MM.1S (cell line): ENCODE measurements around the gene UPK1A.

ENCODE experiments used
- DNase-seq: peaks from one replicate; pipeline ENCODE4 v3.0.0-alpha.2; 2015
- H2AFZ ChIP-seq: fragments of 300-600 bp; sonication (generic); 2 replicates; pipeline ENCODE4 v1.6.0; 2016; ENCODE audit warnings: antibody characterized with exemption, low read length
- H3F3A ChIP-seq: fragments of 300-600 bp; sonication (generic); 2 replicates; pipeline ENCODE4 v1.6.1; 2016; ENCODE audit warnings: mild to moderate bottlenecking, antibody characterized with exemption, low read length, moderate library complexity, mixed read lengths; ENCODE audit not compliant: insufficient read depth
- H3K27ac ChIP-seq: fragments of 300-600 bp; sonication (generic); 2 replicates; pipeline ENCODE4 v1.5.1; 2016; ENCODE audit warnings: mild to moderate bottlenecking, low read length
- H3K27me3 ChIP-seq: fragments of 300-600 bp; sonication (generic); replicated peaks from 2 replicates; pipeline ENCODE4 v1.6.0; 2016; ENCODE audit warnings: low read length; ENCODE audit not compliant: insufficient read depth
- H3K36me3 ChIP-seq: fragments of 300-600 bp; sonication (generic); replicated peaks from 2 replicates; pipeline ENCODE4 v1.6.1; 2016; ENCODE audit warnings: mild to moderate bottlenecking, low read length, mixed read lengths; ENCODE audit not compliant: insufficient read depth
- H3K4me1 ChIP-seq: fragments of 300-600 bp; sonication (generic); 2 replicates; pipeline ENCODE4 v1.6.1; 2016; ENCODE audit warnings: low read length, mixed read lengths
- H3K4me2 ChIP-seq: fragments of 300-600 bp; sonication (generic); 2 replicates; pipeline ENCODE4 v1.6.0; 2016; ENCODE audit warnings: low read depth, low read length
- H3K4me3 ChIP-seq: fragments of 300-600 bp; sonication (generic); 2 replicates; pipeline ENCODE4 v1.5.1; 2016; ENCODE audit warnings: low read length, mixed read lengths
- H3K79me2 ChIP-seq: fragments of 300-600 bp; sonication (generic); 2 replicates; pipeline ENCODE4 v1.6.1; 2016; ENCODE audit warnings: mixed run types, low read length, mixed read lengths
- H3K9ac ChIP-seq: fragments of 300-600 bp; sonication (generic); 2 replicates; pipeline ENCODE4 v1.6.1; 2016; ENCODE audit warnings: low read length, mixed read lengths
- H3K9me2 ChIP-seq: fragments of 300-600 bp; sonication (generic); replicated peaks from 2 replicates; pipeline ENCODE4 v1.6.1; 2016; ENCODE audit warnings: mild to moderate bottlenecking, low read length, mixed read lengths; ENCODE audit not compliant: insufficient read depth
- H3K9me3 ChIP-seq: fragments of 300-600 bp; sonication (generic); replicated peaks from 2 replicates; pipeline ENCODE4 v1.6.1; 2016; ENCODE audit warnings: mild to moderate bottlenecking, low read length, mixed read lengths; ENCODE audit not compliant: insufficient read depth
- H4K20me1 ChIP-seq: fragments of 300-600 bp; sonication (generic); 2 replicates; pipeline ENCODE4 v1.6.1; 2016; ENCODE audit warnings: mild to moderate bottlenecking, low read length, moderate library complexity, mixed read lengths; ENCODE audit not compliant: insufficient read depth
- CTCF ChIP-seq: fragments of 300-600 bp; sonication (generic); IDR thresholded peaks from 2 replicates; pipeline ENCODE4 v1.5.1; 2016; ENCODE audit warnings: antibody characterized with exemption, low read length, mixed read lengths
- EZH2 ChIP-seq: fragments of 300-600 bp; sonication (generic); optimal IDR thresholded peaks from 2 replicates; pipeline ENCODE3; 2017; ENCODE audit warnings: low read depth, mild to moderate bottlenecking, antibody characterized with exemption, low read length, mixed read lengths
- EZH2phosphoT487 ChIP-seq: fragments of 300-600 bp; sonication (generic); IDR thresholded peaks from 2 replicates; pipeline ENCODE4 v1.6.1; 2018; ENCODE audit warnings: antibody characterized with exemption, low read length

Gene UPK1A

GRCh38 chr19:35661995-35662340, 4.3 kb upstream of the UPK1A start:
- Histone ChIP-seq H3K27me3 (no peaks in the 10 kb centered on the region), H3K4me2 (no peak overlapping the region), H3F3A (no peaks in the 10 kb centered on the region), H3K9me2 (no peaks in the 10 kb centered on the region), H3K36me3 (0 out of 2 replicates have a peak, but pooled peaks cover 7% of the 10 kb centered on the region), H4K20me1 (no peaks in the 10 kb centered on the region), H3K4me3 (no peak overlapping the region), H3K27ac (no peak overlapping the region), H2AFZ (no peak overlapping the region), H3K4me1 (no peaks in the 10 kb centered on the region), H3K9ac (no peak overlapping the region), H3K79me2 (no peaks in the 10 kb centered on the region), H3K9me3 (no peaks in the 10 kb centered on the region)
- DNase-seq = no peak
- TF ChIP-seq EZH2phosphoT487 = no peak
- no peak for TF ChIP-seq EZH2

GRCh38 chr19:35663981-35664380, 2.3 kb upstream of the UPK1A start:
- TF ChIP-seq EZH2phosphoT487 (no peak), EZH2 (no peak), CTCF (no peak)
- no peak overlapping the region for H2AFZ ChIP-seq
- no peak overlapping the region for H3K27ac ChIP-seq
- no peak overlapping the region for H3K4me3 ChIP-seq
- H3K9me3 ChIP-seq = no peaks in the 10 kb centered on the region
- no peaks in the 10 kb centered on the region for H4K20me1 ChIP-seq
- no peaks in the 10 kb centered on the region for H3F3A ChIP-seq
- H3K4me2 ChIP-seq = no peak overlapping the region
- H3K4me1 ChIP-seq = no peaks in the 10 kb centered on the region
- H3K79me2 ChIP-seq = no peaks in the 10 kb centered on the region
- no peak overlapping the region for H3K9ac ChIP-seq
- H3K36me3 ChIP-seq = no peaks in the 10 kb centered on the region
- DNase-seq = no peak
- peaks cover 10% of the 10 kb centered on the region for H3K27me3 ChIP-seq
- no peaks in the 10 kb centered on the region for H3K9me2 ChIP-seq

- peaks cover 21% of the 10 kb centered on the region for H3K27me3 ChIP-seq
- no peak for DNase-seq
- no peak overlapping the region for H3K4me2 ChIP-seq
- no peaks in the 10 kb centered on the region for H4K20me1 ChIP-seq
- H3K9me3 ChIP-seq = no peaks in the 10 kb centered on the region
- no peaks in the 10 kb centered on the region for H3K79me2 ChIP-seq
- no peak overlapping the region for H3K27ac ChIP-seq
- H3F3A ChIP-seq = no peaks in the 10 kb centered on the region
- no peaks in the 10 kb centered on the region for H3K36me3 ChIP-seq
- TF ChIP-seq CTCF (no peak), EZH2 (no peak), EZH2phosphoT487 (no peak)
- H3K4me3 ChIP-seq = no peak overlapping the region
- no peaks in the 10 kb centered on the region for H3K4me1 ChIP-seq
- no peak overlapping the region for H3K9ac ChIP-seq
- H2AFZ ChIP-seq = no peak overlapping the region
- no peaks in the 10 kb centered on the region for H3K9me2 ChIP-seq
Observed at GRCh38 chr19:35665157-35665556, 1.2 kb upstream of the UPK1A start.

- no peak overlapping the region for H2AFZ ChIP-seq
- H3K4me1 ChIP-seq = no peaks in the 10 kb centered on the region
- no peaks in the 10 kb centered on the region for H3F3A ChIP-seq
- no peak overlapping the region for H3K27ac ChIP-seq
- H4K20me1 ChIP-seq = no peaks in the 10 kb centered on the region
- no peaks in the 10 kb centered on the region for H3K9me3 ChIP-seq
- H3K9me2 ChIP-seq = no peaks in the 10 kb centered on the region
- peaks cover 22% of the 10 kb centered on the region for H3K27me3 ChIP-seq
- no peaks in the 10 kb centered on the region for H3K36me3 ChIP-seq
- TF ChIP-seq EZH2 (no peak), EZH2phosphoT487 (no peak)
- no peak overlapping the region for H3K9ac ChIP-seq
- H3K79me2 ChIP-seq = no peaks in the 10 kb centered on the region
- H3K4me3 ChIP-seq = no peak overlapping the region
- H3K4me2 ChIP-seq = no peak overlapping the region
- DNase-seq = no peak
Observed at GRCh38 chr19:35665604-35666003, 713 bp upstream of the UPK1A start.
